GM19463 (cell line): Measurements from ENCODE around the gene KCNK2.
"Not testable (repeated sequence)": the region's sequence is repeated elsewhere in the genome, so short reads cannot be mapped to it uniquely, and the experiment has no call there.

Source experiments
- ATAC-seq: cut with Tn5 transposase; IDR thresholded peaks from one replicate; pipeline ENCODE4 v1.9.1; 2021; ENCODE audit warnings: mild to moderate bottlenecking, moderate library complexity; ENCODE audit not compliant: unreplicated experiment

The KCNK2 gene

GRCh38 chr1:215147024-215147423, 64.5 kb downstream of the KCNK2 start:
- ATAC-seq, result no peak

GRCh38 chr1:215151841-215152549, 69.5 kb downstream of the KCNK2 start:
- ATAC-seq, result no peak

- ATAC-seq, result no peak
Observed at GRCh38 chr1:215156232-215156631, 73.7 kb downstream of the KCNK2 start.

GRCh38 chr1:215160351-215160750, 77.8 kb downstream of the KCNK2 start:
- ATAC-seq, result no peak

- not testable (repeated sequence) for ATAC-seq
Observed at GRCh38 chr1:215163144-215163543, 80.6 kb downstream of the KCNK2 start.

GRCh38 chr1:215166886-215167285, 84.3 kb downstream of the KCNK2 start:
- no peak for ATAC-seq

- ATAC-seq, result no peak
Observed at GRCh38 chr1:215181518-215181917, 99.0 kb downstream of the KCNK2 start.

GRCh38 chr1:215185067-215185620, 102.6 kb downstream of the KCNK2 start:
- no peak for ATAC-seq

GRCh38 chr1:215188302-215188950, 105.9 kb downstream of the KCNK2 start:
- ATAC-seq, result no peak

- no peak for ATAC-seq
Observed at GRCh38 chr1:215192306-215192705, 109.8 kb downstream of the KCNK2 start.

- ATAC-seq, result no peak
Observed at GRCh38 chr1:215198021-215198420, 115.5 kb downstream of the KCNK2 start.

- ATAC-seq, result no peak
Observed at GRCh38 chr1:215200121-215200520, 117.6 kb downstream of the KCNK2 start.

- ATAC-seq, result no peak
Observed at GRCh38 chr1:215201283-215201682, 118.7 kb downstream of the KCNK2 start.

- ATAC-seq, result no peak
Observed at GRCh38 chr1:215202868-215203267, 120.3 kb downstream of the KCNK2 start.

- ATAC-seq, result no peak
Observed at GRCh38 chr1:215210167-215210566, 127.6 kb downstream of the KCNK2 start.

GRCh38 chr1:215215846-215216245, 133.3 kb downstream of the KCNK2 start:
- ATAC-seq, result no peak

GRCh38 chr1:215219372-215219771, 136.8 kb downstream of the KCNK2 start:
- ATAC-seq, result no peak

GRCh38 chr1:215220346-215220745, 137.8 kb downstream of the KCNK2 start:
- no peak for ATAC-seq

GRCh38 chr1:215226757-215227156, 144.2 kb downstream of the KCNK2 start:
- ATAC-seq, result no peak

- no peak for ATAC-seq
Observed at GRCh38 chr1:215228193-215228592, 145.7 kb downstream of the KCNK2 start.

GRCh38 chr1:215241451-215241850, 158.9 kb downstream of the KCNK2 start:
- no peak for ATAC-seq

GRCh38 chr1:215243345-215244054, 161.0 kb downstream of the KCNK2 start:
- no peak for ATAC-seq
